ENCODE measurements around the gene TNS3.
A peak's percentile ranks its signal among the peaks of the same experiment; 100 is the strongest.

The TNS3 gene

GRCh38 chr7:47518827-47519226, 63.1 kb downstream of the TNS3 start:
- DNase-seq, result no peak

GRCh38 chr7:47517821-47518480, 64.0 kb downstream of the TNS3 start:
- DNase-seq, result no peak

GRCh38 chr7:47516985-47517600, 64.8 kb downstream of the TNS3 start:
- DNase-seq, result peak; percentile 82

GRCh38 chr7:47516386-47516785, 65.5 kb downstream of the TNS3 start:
- DNase-seq, result no peak

GRCh38 chr7:47515305-47515834, 66.5 kb downstream of the TNS3 start:
- no peak for DNase-seq

GRCh38 chr7:47514818-47515217, 67.1 kb downstream of the TNS3 start:
- no peak for DNase-seq

GRCh38 chr7:47514367-47514766, 67.5 kb downstream of the TNS3 start:
- no peak for DNase-seq

GRCh38 chr7:47513741-47514241, 68.1 kb downstream of the TNS3 start:
- no peak for DNase-seq

- no peak for DNase-seq
Measured at GRCh38 chr7:47512481-47513176, 69.3 kb downstream of the TNS3 start.

GRCh38 chr7:47511699-47512370, 70.1 kb downstream of the TNS3 start:
- no peak for DNase-seq

GRCh38 chr7:47510786-47511185, 71.1 kb downstream of the TNS3 start:
- no peak for DNase-seq

- no peak for DNase-seq
Measured at GRCh38 chr7:47510192-47510591, 71.7 kb downstream of the TNS3 start.

- no peak for DNase-seq
Measured at GRCh38 chr7:47509571-47509970, 72.3 kb downstream of the TNS3 start.

- no peak for DNase-seq
Measured at GRCh38 chr7:47508389-47509380, 73.2 kb downstream of the TNS3 start.

GRCh38 chr7:47507522-47507921, 74.4 kb downstream of the TNS3 start:
- DNase-seq, result no peak

GRCh38 chr7:47506382-47507339, 75.2 kb downstream of the TNS3 start:
- no peak for DNase-seq

GRCh38 chr7:47505312-47506007, 76.5 kb downstream of the TNS3 start:
- no peak for DNase-seq

- no peak for DNase-seq
Measured at GRCh38 chr7:47504551-47505311, 77.2 kb downstream of the TNS3 start.

GRCh38 chr7:47503281-47503680, 78.6 kb downstream of the TNS3 start:
- DNase-seq, result no peak

All from NCI-H2081 treated with DMSO at 0.1 percent for 48 hours (cell line).